ENCODE data around the gene DIRAS1. TPM values are rescaled to one million over a fixed set of nuclear protein-coding genes. Genes with fewer than 3 reads are reported as not detected.

Gene DIRAS1
- total and polyA plus RNA-seq, 2 experiments from 2014 or later = 2.8 to 18.6 TPM

- no peak overlapping the region for H3K27ac Mint-ChIP-seq
- no peaks in the 10 kb centered on the region for H3K27me3 ChIP-seq (ENCODE audit: insufficient read depth)
- H3K4me2 ChIP-seq = no peak overlapping the region
- peaks cover 5% of the 10 kb centered on the region for H3K27me3 Mint-ChIP-seq (ENCODE audit: insufficient read depth, low read depth, poor library complexity)
- H3K4me3 Mint-ChIP-seq = no peak overlapping the region
- peaks cover 68% of the 10 kb centered on the region for H3K36me3 Mint-ChIP-seq (ENCODE audit: low read depth)
- no peaks in the 10 kb centered on the region for H3K9me2 ChIP-seq (ENCODE audit: insufficient read depth)
- H2AFZ ChIP-seq = no peak overlapping the region
- peaks cover 15% of the 10 kb centered on the region for H3K36me3 ChIP-seq (ENCODE audit: insufficient read depth)
- H3F3A ChIP-seq (replicated peaks; ENCODE audit: low read depth) = no peaks in the 10 kb centered on the region
- H3K4me1 ChIP-seq (ENCODE audit: insufficient read depth) = no peaks in the 10 kb centered on the region
- no peak for TF ChIP-seq EZH2 (IDR thresholded peaks at IDR 0.05; ENCODE audit: low read depth, unreplicated experiment)
- no peaks in the 10 kb centered on the region for H3K79me2 ChIP-seq (replicated peaks; ENCODE audit: insufficient read depth)
- no peak for DNase-seq (ENCODE audit: low spot score)
- H3K9me3 Mint-ChIP-seq = no peaks in the 10 kb centered on the region
- ATAC-seq = no peak
- H3K4me1 Mint-ChIP-seq = no peaks in the 10 kb centered on the region
- H4K20me1 ChIP-seq (replicated peaks; ENCODE audit: insufficient read depth) = no peaks in the 10 kb centered on the region; the same call in 1 of the 2 replicates
- H3K27ac ChIP-seq (ENCODE audit: low read depth) = no peak overlapping the region
- H3K4me3 ChIP-seq = no peak overlapping the region
Measured at GRCh38 chr19:2761309-2761677, 40.1 kb upstream of the DIRAS1 start.

- Histone ChIP-seq H3K79me2 (replicated peaks; ENCODE audit: insufficient read depth) (no peaks in the 10 kb centered on the region), H3K36me3 (ENCODE audit: insufficient read depth) (peaks cover 16% of the 10 kb centered on the region), H2AFZ (no peak overlapping the region), H3K4me3 (no peak overlapping the region), H4K20me1 (replicated peaks; ENCODE audit: insufficient read depth) (no peaks in the 10 kb centered on the region; the same call in 1 of the 2 replicates), H3K27ac (ENCODE audit: low read depth) (no peak overlapping the region), H3K4me2 (no peak overlapping the region), H3K4me1 (ENCODE audit: insufficient read depth) (no peaks in the 10 kb centered on the region), H3F3A (replicated peaks; ENCODE audit: low read depth) (no peaks in the 10 kb centered on the region), H3K9me2 (ENCODE audit: insufficient read depth) (no peaks in the 10 kb centered on the region), H3K27me3 (ENCODE audit: insufficient read depth) (no peaks in the 10 kb centered on the region)
- no peaks in the 10 kb centered on the region for H3K4me1 Mint-ChIP-seq
- ATAC-seq (no peak), DNase-seq (ENCODE audit: low spot score) (no peak)
- H3K36me3 Mint-ChIP-seq (ENCODE audit: low read depth) = peaks cover 68% of the 10 kb centered on the region
- no peak for TF ChIP-seq STAT1 (IDR thresholded peaks at IDR 0.05; ENCODE audit: unreplicated experiment)
- no peaks in the 10 kb centered on the region for H3K9me3 Mint-ChIP-seq
- no peak overlapping the region; the same call in 1 of the 2 replicates for H3K27ac Mint-ChIP-seq
- H3K27me3 Mint-ChIP-seq (ENCODE audit: insufficient read depth, low read depth, poor library complexity) = peaks cover 4% of the 10 kb centered on the region
- H3K4me3 Mint-ChIP-seq = no peak overlapping the region
Measured at GRCh38 chr19:2759965-2760364, 38.8 kb upstream of the DIRAS1 start.

- ATAC-seq (no peak), DNase-seq (ENCODE audit: low spot score) (no peak)
- Histone ChIP-seq H3K27ac (ENCODE audit: low read depth) (no peak overlapping the region), H3K9me2 (ENCODE audit: insufficient read depth) (no peaks in the 10 kb centered on the region), H3K27me3 (ENCODE audit: insufficient read depth) (no peaks in the 10 kb centered on the region), H3K79me2 (replicated peaks; ENCODE audit: insufficient read depth) (no peaks in the 10 kb centered on the region), H3K4me3 (no peak overlapping the region), H3K4me2 (no peak overlapping the region), H3K4me1 (ENCODE audit: insufficient read depth) (no peaks in the 10 kb centered on the region), H3K36me3 (ENCODE audit: insufficient read depth) (peaks cover 11% of the 10 kb centered on the region), H3F3A (replicated peaks; ENCODE audit: low read depth) (no peaks in the 10 kb centered on the region), H2AFZ (no peak overlapping the region), H4K20me1 (replicated peaks; ENCODE audit: insufficient read depth) (no peaks in the 10 kb centered on the region; the same call in 1 of the 2 replicates)
- Mint-ChIP-seq H3K27me3 (ENCODE audit: insufficient read depth, low read depth, poor library complexity) (peaks cover 6% of the 10 kb centered on the region), H3K27ac (no peak overlapping the region), H3K4me3 (no peak overlapping the region), H3K9me3 (no peaks in the 10 kb centered on the region), H3K4me1 (no peaks in the 10 kb centered on the region), H3K36me3 (ENCODE audit: low read depth) (peaks cover 68% of the 10 kb centered on the region)
- TF ChIP-seq EZH2 (IDR thresholded peaks at IDR 0.05; ENCODE audit: low read depth, unreplicated experiment) (no peak), ZNF114 (CRISPR knock-in tag; IDR thresholded peaks at IDR 0.05) (no peak), JUNB (IDR thresholded peaks at IDR 0.05; ENCODE audit: unreplicated experiment) (no peak), ETS1 (IDR thresholded peaks at IDR 0.05) (no peak), ZNF331 (CRISPR knock-in tag; IDR thresholded peaks at IDR 0.05; ENCODE audit: low read depth) (no peak), CREB1 (CRISPR knock-in tag; IDR thresholded peaks at IDR 0.05; ENCODE audit: low read depth) (no peak), CTCF (conservative IDR thresholded peaks at IDR 0.05; ENCODE audit: low read depth in 2 of 2) (no peak)
Measured at GRCh38 chr19:2759362-2759761, 38.2 kb upstream of the DIRAS1 start.

Data from GM23338 (cell line).